ENCODE data around the gene TRDN.
"Not testable (repeated sequence)": the region's sequence is repeated elsewhere in the genome, so short reads cannot be mapped to it uniquely, and the experiment has no call there.

The TRDN gene

DNA sequence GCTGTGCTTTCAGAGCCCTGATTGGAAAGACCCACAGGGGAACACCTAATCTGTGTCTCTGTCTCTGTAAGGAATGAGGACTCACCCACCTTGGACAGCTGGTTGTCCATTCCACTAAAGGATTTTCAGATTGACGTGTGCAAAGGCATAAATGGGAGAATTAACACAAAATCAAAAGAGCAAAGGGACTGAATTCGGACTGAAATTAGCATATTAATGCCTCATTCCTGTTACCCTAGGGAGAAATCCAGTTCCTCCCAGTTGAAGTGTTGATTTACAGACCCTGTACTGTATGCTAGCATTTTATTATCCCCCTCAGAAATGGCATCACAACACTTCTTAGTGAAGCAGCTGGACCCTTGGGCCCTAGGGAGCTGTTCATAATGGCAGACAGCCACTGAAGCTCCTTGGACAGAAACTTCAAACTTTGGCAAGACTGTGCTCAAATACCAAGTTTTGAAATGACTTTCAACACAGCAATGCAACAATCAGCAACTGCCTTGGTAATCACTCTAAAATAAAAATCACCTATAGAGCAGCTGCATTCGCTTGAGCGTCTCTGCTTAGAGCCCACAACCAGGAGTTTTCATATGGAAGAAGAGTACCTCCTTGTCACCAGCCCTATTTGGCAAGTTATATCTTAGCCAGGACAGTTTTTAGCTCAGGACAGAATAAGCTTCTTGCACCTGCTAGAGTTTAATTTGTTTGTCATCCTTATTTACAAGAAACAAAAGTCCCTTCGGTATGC, 118.1 kb downstream of the TRDN start:
- DNase-seq = no peak
- intact Hi-C loops (cut with DNase I) = no loop called here

- intact Hi-C loops (cut with DNase I) = no loop called here
- DNase-seq = no peak
These were observed 121.0 kb downstream of the TRDN start for GRCh38 chr6:123515715-123516114.

- DNase-seq = no peak
- intact Hi-C loops (cut with DNase I) = no loop called here
These were observed 127.6 kb downstream of the TRDN start for GRCh38 chr6:123509112-123509511.

DNA sequence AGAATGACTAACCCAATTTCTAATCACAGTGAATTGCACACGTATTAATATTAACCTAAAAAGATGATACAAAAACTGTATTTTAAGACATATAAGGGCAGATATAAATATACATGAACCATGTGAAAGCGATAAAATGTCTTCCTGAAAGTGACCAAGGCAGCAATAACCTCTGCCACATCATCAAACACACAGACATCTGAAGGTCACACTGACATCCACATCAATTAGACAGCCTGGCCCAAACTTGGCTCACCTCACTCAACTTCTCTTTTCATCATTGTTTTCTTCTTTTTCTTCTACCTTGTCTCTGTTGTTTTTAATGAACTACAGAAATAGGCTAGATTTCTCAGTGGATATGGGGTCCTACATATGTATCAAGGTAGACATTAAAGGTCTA, 128.5 kb downstream of the TRDN start:
- intact Hi-C loops (cut with DNase I) = no loop called here
- no peak for DNase-seq

DNA sequence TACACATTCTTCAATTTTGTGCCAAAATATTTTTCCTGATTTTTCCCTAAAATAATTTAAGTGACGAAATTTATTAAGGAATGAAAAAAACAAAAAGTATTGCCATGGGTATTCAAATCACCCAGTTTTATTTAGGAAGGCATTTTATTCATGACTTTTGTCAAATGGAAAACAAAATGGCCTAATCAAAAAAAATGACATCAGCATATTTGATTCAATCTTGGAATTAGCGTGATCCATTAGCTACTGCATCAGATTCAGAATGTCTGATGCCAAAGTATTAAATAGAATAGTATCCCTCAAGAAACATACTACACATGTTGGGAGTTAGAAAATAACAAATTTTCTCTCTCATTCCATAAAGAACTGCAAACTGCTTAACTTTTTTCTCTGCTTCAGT, 129.2 kb downstream of the TRDN start:
- intact Hi-C loops (cut with DNase I) = no loop called here
- DNase-seq = no peak

- intact Hi-C loops (cut with DNase I) = no loop called here
- no peak for DNase-seq
These were observed 133.1 kb downstream of the TRDN start for GRCh38 chr6:123503619-123504018.

GRCh38 chr6:123497025-123497424, 139.7 kb downstream of the TRDN start:
- intact Hi-C loops (cut with DNase I) = no loop called here
- DNase-seq = no peak

DNA sequence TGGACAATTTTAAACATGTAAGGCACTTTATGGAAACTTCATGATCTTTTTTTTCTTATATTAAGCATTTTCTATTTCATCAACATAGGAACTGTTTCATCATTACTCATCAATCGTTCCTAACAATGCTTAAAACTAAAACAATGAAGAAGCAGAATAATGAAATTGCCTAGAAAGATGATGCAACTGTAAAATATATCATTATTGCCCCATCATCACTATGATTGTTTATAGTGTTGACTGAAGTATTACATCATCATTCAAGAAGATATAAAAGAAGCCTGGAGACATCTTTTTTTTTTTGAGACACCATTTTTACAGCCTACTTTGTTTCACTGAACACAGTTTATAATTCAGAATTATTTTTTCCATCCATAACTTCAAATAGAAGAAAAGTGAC, 147.2 kb downstream of the TRDN start:
- intact Hi-C loops (cut with DNase I) = no loop called here
- DNase-seq = no peak

DNA sequence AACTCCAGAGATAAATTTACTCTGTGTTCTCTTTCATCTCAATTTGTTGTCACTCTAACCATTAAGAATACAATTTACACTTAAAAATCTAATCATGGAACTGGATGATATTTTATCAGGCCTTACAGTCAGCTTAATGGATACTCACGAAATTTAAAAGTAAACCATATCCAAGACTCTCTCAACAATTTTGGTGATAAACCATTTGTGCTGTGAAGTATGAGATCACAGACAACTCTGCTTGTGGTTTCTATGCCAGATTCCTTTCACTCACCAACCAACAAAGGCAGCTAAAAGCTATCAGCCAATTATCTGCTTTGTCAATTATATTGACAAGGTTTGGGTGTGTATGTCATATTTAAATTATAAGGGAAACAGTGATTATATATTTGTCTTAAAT, 155.8 kb downstream of the TRDN start:
- intact Hi-C loops (cut with DNase I) = no loop called here
- DNase-seq = no peak

DNA sequence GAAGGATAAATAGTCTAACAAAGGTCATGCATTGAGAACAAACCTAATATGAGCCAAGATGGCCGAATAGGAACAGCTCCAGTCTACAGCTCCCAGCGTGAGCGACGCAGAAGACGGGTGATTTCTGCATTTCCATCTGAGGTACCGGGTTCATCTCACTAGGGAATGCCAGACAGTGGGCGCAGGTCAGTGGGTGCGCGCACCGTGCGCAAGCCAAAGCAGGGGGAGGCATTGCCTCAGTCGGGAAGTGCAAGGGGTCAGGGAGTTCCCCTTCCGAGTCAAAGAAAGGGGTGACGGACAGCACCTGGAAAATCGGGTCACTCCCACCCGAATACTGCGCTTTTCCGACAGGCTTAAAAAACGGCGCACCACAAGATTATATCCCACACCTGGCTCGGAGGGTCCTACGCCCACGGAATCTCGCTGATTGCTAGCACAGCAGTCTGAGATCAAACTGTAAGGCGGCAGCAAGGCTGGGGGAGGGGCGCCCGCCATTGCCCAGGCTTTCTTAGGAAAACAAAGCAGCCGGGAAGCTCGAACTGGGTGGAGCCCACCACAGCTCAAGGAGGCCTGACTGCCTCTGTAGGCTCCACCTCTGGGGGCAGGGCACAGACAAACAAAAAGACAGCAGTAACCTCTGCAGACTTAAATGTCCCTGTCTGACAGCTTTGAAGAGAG, 164.6 kb downstream of the TRDN start:
- intact Hi-C loops (cut with DNase I); DNase-seq: not testable (repeated sequence)

DNA sequence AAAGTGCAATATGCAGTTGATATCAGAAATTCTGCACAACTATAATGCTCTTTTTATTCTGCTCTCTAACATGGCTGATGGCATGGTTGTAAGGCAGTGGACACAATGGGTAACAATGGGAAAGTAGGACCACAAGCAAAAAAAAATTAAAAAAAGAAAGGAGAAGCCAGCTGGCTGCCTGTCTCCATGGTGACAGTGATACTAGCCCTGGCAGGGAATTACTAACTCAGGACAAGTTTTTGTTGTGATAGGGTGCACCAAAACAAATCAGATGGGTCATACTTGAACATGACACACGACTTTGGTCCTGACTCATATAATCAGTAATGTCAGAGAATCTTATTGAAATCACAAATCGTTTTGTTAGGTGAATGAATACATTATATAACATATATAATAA, 169.4 kb downstream of the TRDN start:
- intact Hi-C loops (cut with DNase I) = no loop called here
- no peak for DNase-seq

GRCh38 chr6:123462152-123462551, 174.6 kb downstream of the TRDN start:
- intact Hi-C loops (cut with DNase I) = no loop called here
- no peak for DNase-seq

DNA sequence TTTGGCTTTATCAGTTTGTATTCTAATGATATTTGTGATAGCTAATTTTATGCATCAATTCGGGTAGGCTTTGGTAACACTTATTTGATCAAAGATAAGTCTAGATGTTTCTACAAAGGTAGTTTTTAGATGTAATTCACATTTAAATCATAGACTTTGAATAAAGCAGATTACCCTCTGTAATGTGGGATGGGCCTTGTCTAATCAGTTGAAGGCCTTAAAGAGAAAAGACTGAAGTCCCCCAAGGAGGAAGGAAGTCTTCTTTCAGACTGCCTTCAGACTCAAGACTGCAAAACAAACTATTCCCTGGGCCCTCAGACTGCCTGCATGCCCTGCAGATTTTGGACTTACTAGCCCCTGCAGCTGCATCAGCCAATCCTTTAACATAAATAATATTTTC, 178.5 kb downstream of the TRDN start:
- DNase-seq = peak in 1 of 10 donors; percentile 12
- intact Hi-C loops (cut with DNase I) = no loop called here

- no peak for DNase-seq
- intact Hi-C loops (cut with DNase I) = no loop called here
These were observed 179.9 kb downstream of the TRDN start for GRCh38 chr6:123456836-123457235.

DNA sequence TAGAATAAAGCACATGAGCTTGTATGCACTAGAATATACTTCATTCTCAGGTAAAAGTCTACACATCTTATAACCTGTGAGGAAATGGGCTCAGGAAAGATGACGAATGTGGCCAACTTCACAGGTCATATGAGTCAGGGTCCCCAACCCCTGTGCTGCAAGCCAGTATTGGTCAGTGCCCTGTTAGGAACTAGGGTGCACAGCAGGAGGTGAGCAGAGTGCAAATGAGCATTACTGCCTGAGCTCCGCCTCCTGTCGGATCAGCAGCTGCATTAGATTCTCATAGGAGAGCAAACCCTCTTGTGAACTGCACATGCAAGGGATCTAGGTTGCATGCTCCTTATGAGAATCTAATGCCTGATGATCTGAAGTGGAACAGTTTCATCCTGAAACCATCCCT, 182.3 kb downstream of the TRDN start:
- intact Hi-C loops (cut with DNase I) = no loop called here
- peak in 1 of 10 donors; percentile 17 for DNase-seq

GRCh38 chr6:123453071-123453470, 183.7 kb downstream of the TRDN start:
- DNase-seq; intact Hi-C loops (cut with DNase I): not testable (repeated sequence)

GRCh38 chr6:123448306-123448884, 188.4 kb downstream of the TRDN start:
- peak in 2 of 10 donors; percentile 35 to 44 for DNase-seq
- intact Hi-C loops (cut with DNase I) = no loop called here

DNA sequence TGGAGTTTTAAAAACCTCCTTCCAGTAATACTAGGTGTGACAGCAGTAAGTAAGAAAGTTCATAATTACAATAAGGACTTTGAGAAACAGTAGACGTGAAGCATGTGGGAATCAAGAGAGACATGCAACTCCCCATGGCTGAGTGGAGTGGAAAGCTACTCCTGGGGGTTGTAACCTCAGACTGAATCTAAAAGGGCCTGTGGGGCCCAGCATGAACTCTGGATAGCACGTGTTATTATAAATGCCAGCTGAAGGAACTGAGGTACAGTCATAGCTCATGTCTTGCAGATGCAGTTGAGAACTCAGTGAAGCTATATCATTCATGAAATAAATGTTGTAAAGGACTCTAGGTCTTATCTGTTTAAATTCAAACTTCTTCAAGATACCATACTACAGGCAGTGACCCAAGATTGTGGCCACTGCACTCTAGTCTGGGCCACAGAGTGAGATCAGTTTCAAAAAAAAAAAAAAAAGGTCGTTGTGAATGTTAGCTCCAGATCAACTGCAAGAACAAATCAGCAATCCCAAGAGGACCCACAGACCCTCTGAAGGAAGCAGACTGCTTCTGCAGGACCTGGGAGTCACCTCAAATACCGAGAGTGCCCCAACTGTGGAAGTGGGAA, 189.3 kb downstream of the TRDN start:
- no peak for DNase-seq
- intact Hi-C loops (cut with DNase I) = no loop called here

GRCh38 chr6:123439371-123439770, 197.4 kb downstream of the TRDN start:
- intact Hi-C loops (cut with DNase I) = no loop called here

GRCh38 chr6:123434186-123434585, 202.6 kb downstream of the TRDN start:
- intact Hi-C loops (cut with DNase I) = no loop called here
- no peak for DNase-seq

More at GRCh38 chr6:123439371-123439770, 197.4 kb downstream of the TRDN start:
- no peak for DNase-seq

DNA sequence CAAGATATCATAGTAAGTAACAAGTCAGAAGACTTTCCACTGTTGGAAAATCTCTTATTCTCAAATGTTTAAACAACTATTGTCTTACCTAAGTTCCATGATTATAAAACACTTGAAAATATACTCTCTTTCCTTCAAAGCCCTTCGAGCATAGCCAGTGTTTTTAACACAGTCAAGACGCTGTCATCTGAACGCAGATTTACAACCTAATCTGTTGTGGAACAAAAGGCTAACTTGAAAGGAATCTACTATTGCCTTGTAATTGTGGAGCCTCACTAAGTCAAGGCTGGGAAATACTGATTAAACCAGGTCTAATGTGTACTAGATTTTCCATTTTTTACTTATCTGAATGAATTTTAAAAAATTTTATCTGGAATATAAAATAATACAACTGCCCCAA, 205.8 kb downstream of the TRDN start:
- intact Hi-C loops (cut with DNase I) = no loop called here

More for the DNA sequence above, 205.8 kb downstream of the TRDN start:
- DNase-seq = no peak
